Activated naive CD4-positive, alpha-beta T cell treated with anti-CD3 and anti-CD28 coated beads, Interleukin-2, amount 50 U/mL, for 72 hours (primary cell): ENCODE results near the gene CDC6. TPM values are rescaled to one million over a fixed set of nuclear protein-coding genes. Genes with fewer than 3 reads are reported as not detected.

Experiments
- ATAC-seq, 2 donors: fragments of 150-1000 bp; cut with Tn5 transposase; 2 replicates each; pipeline ENCODE4 v1.10.0; 2021; ENCODE audit warnings: mild to moderate bottlenecking in 2 of 2, moderate library complexity in 2 of 2
- DNase-seq, 2 donors: peaks; one replicate each; pipeline ENCODE4 v3.0.0; 2021 to 2022; ENCODE audit warnings: low spot score in 2 of 2
- H3K27ac Mint-ChIP-seq, 2 donors: one replicate each; pipeline ENCODE4 v1.8.0; 2022; ENCODE audit warnings: mild to moderate bottlenecking in 2 of 2, mixed read lengths in 2 of 2
- H3K36me3 Mint-ChIP-seq, 2 donors: one replicate each; pipeline ENCODE4 v1.8.0; 2022; ENCODE audit warnings: mixed read lengths in 2 of 2
- H3K9me3 Mint-ChIP-seq, 2 donors: one replicate each; pipeline ENCODE4 v1.8.0; 2022; ENCODE audit warnings: mixed read lengths in 2 of 2
- total RNA-seq, 2 donors: library from RNA; stranded (reverse); gene quantifications; one replicate each; pipeline ENCODE4 v1.2.3, GENCODE V29; 2022

Gene CDC6
- 10 to 100 TPM; 81.8 to 86.7 TPM for total RNA-seq

- peak within 1 kb of the TSS; percentile 93 to 100 for H3K27ac Mint-ChIP-seq
- peaks cover 32 to 38% of the 10 kb centered on the region in 2 donors for H3K36me3 Mint-ChIP-seq
- no peaks in the 10 kb centered on the region for H3K9me3 Mint-ChIP-seq
Observed at GRCh38 chr17:40287494-40288369, at the start of gene CDC6. TSS of gene CDC6 (plus strand) at chr17:40287879. CDS start at chr17:40289421, 1,542 bp downstream.

GRCh38 chr17:40241252-40241834 is 46.3 kb upstream of the CDC6 start:
- no peak for DNase-seq
- Mint-ChIP-seq H3K27ac (no peak overlapping the region), H3K9me3 (no peaks in the 10 kb centered on the region), H3K36me3 (no peaks in the 10 kb centered on the region)
- ATAC-seq, result no peak

More at GRCh38 chr17:40287494-40288369, at the start of gene CDC6:
- DNase-seq (peak; percentile 94 to 99), ATAC-seq (peak; percentile 87 to 88)

- H3K27ac Mint-ChIP-seq, result no peak overlapping the region
- no peaks in the 10 kb centered on the region for H3K36me3 Mint-ChIP-seq
- ATAC-seq (no peak), DNase-seq (no peak)
- no peaks in the 10 kb centered on the region for H3K9me3 Mint-ChIP-seq
Observed at GRCh38 chr17:40242774-40243173, 44.9 kb upstream of the CDC6 start.

- ATAC-seq (no peak), DNase-seq (no peak)
- Mint-ChIP-seq H3K36me3 (no peaks in the 10 kb centered on the region), H3K27ac (no peak overlapping the region), H3K9me3 (no peaks in the 10 kb centered on the region)
Observed at GRCh38 chr17:40243761-40244160, 43.9 kb upstream of the CDC6 start.

- Mint-ChIP-seq H3K36me3 (no peaks in the 10 kb centered on the region), H3K9me3 (no peaks in the 10 kb centered on the region), H3K27ac (no peak overlapping the region)
- ATAC-seq (no peak), DNase-seq (no peak)
Observed at GRCh38 chr17:40244255-40244654, 43.4 kb upstream of the CDC6 start.

- Mint-ChIP-seq H3K9me3 (no peaks in the 10 kb centered on the region), H3K27ac (no peak overlapping the region), H3K36me3 (no peaks in the 10 kb centered on the region)
- DNase-seq, result no peak
- no peak for ATAC-seq
Observed at GRCh38 chr17:40247926-40248495, 39.7 kb upstream of the CDC6 start.

GRCh38 chr17:40248507-40248906 is 39.2 kb upstream of the CDC6 start:
- no peak for ATAC-seq
- no peak for DNase-seq

GRCh38 chr17:40251576-40251975 is 36.1 kb upstream of the CDC6 start:
- Mint-ChIP-seq H3K9me3 (no peaks in the 10 kb centered on the region), H3K27ac (no peak overlapping the region), H3K36me3 (peaks cover 0 to 2% of the 10 kb centered on the region in 2 donors)
- no peak for DNase-seq
- no peak for ATAC-seq

More at GRCh38 chr17:40248507-40248906, 39.2 kb upstream of the CDC6 start:
- Mint-ChIP-seq H3K9me3 (no peaks in the 10 kb centered on the region), H3K27ac (no peak overlapping the region), H3K36me3 (no peaks in the 10 kb centered on the region)

- H3K36me3 Mint-ChIP-seq, result peaks cover 0 to 6% of the 10 kb centered on the region in 2 donors
- no peak for DNase-seq
- H3K9me3 Mint-ChIP-seq, result no peaks in the 10 kb centered on the region
- ATAC-seq, result no peak
- H3K27ac Mint-ChIP-seq, result no peak overlapping the region
Observed at GRCh38 chr17:40253565-40253964, 34.1 kb upstream of the CDC6 start.

- H3K27ac Mint-ChIP-seq, result no peak overlapping the region
- no peak for ATAC-seq
- no peaks in the 10 kb centered on the region for H3K9me3 Mint-ChIP-seq
- peaks cover 0 to 13% of the 10 kb centered on the region in 2 donors for H3K36me3 Mint-ChIP-seq
- DNase-seq, result no peak
Observed at GRCh38 chr17:40259505-40259904, 28.2 kb upstream of the CDC6 start.

GRCh38 chr17:40260528-40260927 is 27.2 kb upstream of the CDC6 start:
- H3K36me3 Mint-ChIP-seq, result peaks cover 0 to 19% of the 10 kb centered on the region in 2 donors
- DNase-seq (no peak), ATAC-seq (no peak)

GRCh38 chr17:40264458-40265185 is 23.1 kb upstream of the CDC6 start:
- peak overlapping the region in 1 of 2 donors; percentile 3 for H3K27ac Mint-ChIP-seq
- DNase-seq (no peak), ATAC-seq (no peak)
- peaks cover 0 to 13% of the 10 kb centered on the region in 2 donors for H3K36me3 Mint-ChIP-seq
- no peaks in the 10 kb centered on the region for H3K9me3 Mint-ChIP-seq

More at GRCh38 chr17:40260528-40260927, 27.2 kb upstream of the CDC6 start:
- peak overlapping the region in 1 of 2 donors; percentile 44 for H3K27ac Mint-ChIP-seq
- H3K9me3 Mint-ChIP-seq, result no peaks in the 10 kb centered on the region

- DNase-seq (no peak), ATAC-seq (no peak)
- H3K9me3 Mint-ChIP-seq, result no peaks in the 10 kb centered on the region
- peaks cover 0 to 13% of the 10 kb centered on the region in 2 donors for H3K36me3 Mint-ChIP-seq
- H3K27ac Mint-ChIP-seq, result no peak overlapping the region
Observed at GRCh38 chr17:40265337-40265736, 22.3 kb upstream of the CDC6 start.

GRCh38 chr17:40266882-40267281 is 20.8 kb upstream of the CDC6 start:
- Mint-ChIP-seq H3K36me3 (peaks cover 0 to 13% of the 10 kb centered on the region in 2 donors), H3K27ac (no peak overlapping the region), H3K9me3 (no peaks in the 10 kb centered on the region)
- DNase-seq (no peak), ATAC-seq (no peak)

GRCh38 chr17:40268141-40268712 is 19.5 kb upstream of the CDC6 start:
- Mint-ChIP-seq H3K9me3 (no peaks in the 10 kb centered on the region), H3K27ac (no peak overlapping the region), H3K36me3 (peaks cover 0 to 5% of the 10 kb centered on the region in 2 donors)
- ATAC-seq, result no peak
- DNase-seq, result no peak

- H3K9me3 Mint-ChIP-seq, result no peaks in the 10 kb centered on the region
- ATAC-seq (no peak), DNase-seq (no peak)
- peak overlapping the region; percentile 4 to 53 for H3K27ac Mint-ChIP-seq
- peaks cover 0 to 16% of the 10 kb centered on the region in 2 donors for H3K36me3 Mint-ChIP-seq
Observed at GRCh38 chr17:40278414-40278813, 9.3 kb upstream of the CDC6 start.
